Measurements from ENCODE around the gene PTPN7. TPM values are rescaled to one million over a fixed set of nuclear protein-coding genes. Genes with fewer than 3 reads are reported as not detected.
"Not testable (repeated sequence)": the region's sequence is repeated elsewhere in the genome, so short reads cannot be mapped to it uniquely, and the experiment has no call there.

Gene PTPN7
- total RNA-seq, 2 donors from 2014 or later: 2.0 to 2.9 TPM

GRCh38 chr1:202172015-202172355 lies 11.6 kb upstream of the PTPN7 start:
- intact Hi-C loops (cut with DNase I): no loop called here
- Histone ChIP-seq H3K9ac (ENCODE audit: low read depth in 2 of 2, low read length in 2 of 2) (no peak overlapping the region), H3K4me3 (no peak overlapping the region), H3K4me1 (no peaks in the 10 kb centered on the region), H3K9me3 (no peaks in the 10 kb centered on the region), H3K36me3 (no peaks in the 10 kb centered on the region), H3K27ac (no peak overlapping the region), H3K27me3 (no peaks in the 10 kb centered on the region)
- TF ChIP-seq CTCF (IDR thresholded peaks at IDR 0.05): no peak
- DNase-seq: no peak

- H3K9ac ChIP-seq (ENCODE audit: low read depth in 2 of 2, low read length in 2 of 2): no peak overlapping the region
- no peaks in the 10 kb centered on the region for H3K9me3 ChIP-seq
- no peak for TF ChIP-seq CTCF (IDR thresholded peaks at IDR 0.05)
- intact Hi-C loops (cut with DNase I): no loop called here
- H3K4me3 ChIP-seq: no peak overlapping the region
- H3K36me3 ChIP-seq: no peaks in the 10 kb centered on the region
- H3K4me1 ChIP-seq: no peaks in the 10 kb centered on the region
- no peak for DNase-seq
- H3K27ac ChIP-seq: no peak overlapping the region
- no peaks in the 10 kb centered on the region for H3K27me3 ChIP-seq
These were observed 11.1 kb upstream of the PTPN7 start for GRCh38 chr1:202171292-202172014.

- intact Hi-C loops (cut with DNase I): no loop called here
- no peak overlapping the region for H3K4me3 ChIP-seq
- no peak for DNase-seq
- H3K4me1 ChIP-seq: no peaks in the 10 kb centered on the region
- no peaks in the 10 kb centered on the region for H3K36me3 ChIP-seq
- no peak for TF ChIP-seq CTCF (IDR thresholded peaks at IDR 0.05)
- H3K9me3 ChIP-seq: no peaks in the 10 kb centered on the region
- H3K9ac ChIP-seq (ENCODE audit: low read depth in 2 of 2, low read length in 2 of 2): no peak overlapping the region
- H3K27ac ChIP-seq: no peak overlapping the region
- H3K27me3 ChIP-seq: no peaks in the 10 kb centered on the region
These were observed 10.3 kb upstream of the PTPN7 start for GRCh38 chr1:202170726-202171125.

GRCh38 chr1:202168861-202169260 lies 8.5 kb upstream of the PTPN7 start:
- no peak for TF ChIP-seq CTCF (IDR thresholded peaks at IDR 0.05)
- no peak overlapping the region for H3K4me3 ChIP-seq
- no peaks in the 10 kb centered on the region for H3K4me1 ChIP-seq
- no peaks in the 10 kb centered on the region for H3K9me3 ChIP-seq
- intact Hi-C loops (cut with DNase I): no loop called here
- H3K36me3 ChIP-seq: no peaks in the 10 kb centered on the region
- H3K9ac ChIP-seq (ENCODE audit: low read depth in 2 of 2, low read length in 2 of 2): no peak overlapping the region
- H3K27me3 ChIP-seq: no peaks in the 10 kb centered on the region
- H3K27ac ChIP-seq: no peak overlapping the region
- no peak for DNase-seq

- H3K9ac ChIP-seq (ENCODE audit: low read depth in 2 of 2, low read length in 2 of 2): no peak overlapping the region
- no peaks in the 10 kb centered on the region for H3K9me3 ChIP-seq
- H3K4me3 ChIP-seq: no peak overlapping the region
- no peak for DNase-seq
- intact Hi-C loops (cut with DNase I): no loop called here
- H3K27ac ChIP-seq: no peak overlapping the region
- H3K4me1 ChIP-seq: no peaks in the 10 kb centered on the region
- H3K36me3 ChIP-seq: no peaks in the 10 kb centered on the region
- H3K27me3 ChIP-seq: no peaks in the 10 kb centered on the region
- no peak for TF ChIP-seq CTCF (IDR thresholded peaks at IDR 0.05)
These were observed 7.5 kb upstream of the PTPN7 start for GRCh38 chr1:202167708-202168415.

- H3K4me3 ChIP-seq: not testable (repeated sequence)
These were observed 6.7 kb upstream of the PTPN7 start for GRCh38 chr1:202167054-202167453.

More at GRCh38 chr1:202167054-202167453, 6.7 kb upstream of the PTPN7 start:
- H3K9me3 ChIP-seq; H3K27me3 ChIP-seq; H3K27ac ChIP-seq; H3K4me1 ChIP-seq; H3K9ac ChIP-seq (ENCODE audit: low read depth in 2 of 2, low read length in 2 of 2); intact Hi-C loops (cut with DNase I); H3K36me3 ChIP-seq; DNase-seq: not testable (repeated sequence)
